Myocyte (in vitro differentiated cells): ENCODE results near the gene DUSP10. TPM values are rescaled to one million over a fixed set of nuclear protein-coding genes. Genes with fewer than 3 reads are reported as not detected.

Experiments
- DNase-seq: peaks from one replicate; pipeline ENCODE4 v3.0.0-alpha.2; 2012; ENCODE audit warnings: low read depth
- total RNA-seq: library from RNA; depleted of rRNA; stranded (reverse); fragments of >200 nt; gene quantifications from 2 replicates; pipeline ENCODE4 v1.2.3, GENCODE V29; 2014

DUSP10 gene
- total RNA-seq, 1 donor from 2014 or later = 21.9 TPM

- DNase-seq = peak; percentile 6
Observed at GRCh38 chr1:221715321-221716169, 26.3 kb downstream of the DUSP10 start.

GRCh38 chr1:221714227-221715152 is 27.4 kb downstream of the DUSP10 start:
- no peak for DNase-seq

DNA sequence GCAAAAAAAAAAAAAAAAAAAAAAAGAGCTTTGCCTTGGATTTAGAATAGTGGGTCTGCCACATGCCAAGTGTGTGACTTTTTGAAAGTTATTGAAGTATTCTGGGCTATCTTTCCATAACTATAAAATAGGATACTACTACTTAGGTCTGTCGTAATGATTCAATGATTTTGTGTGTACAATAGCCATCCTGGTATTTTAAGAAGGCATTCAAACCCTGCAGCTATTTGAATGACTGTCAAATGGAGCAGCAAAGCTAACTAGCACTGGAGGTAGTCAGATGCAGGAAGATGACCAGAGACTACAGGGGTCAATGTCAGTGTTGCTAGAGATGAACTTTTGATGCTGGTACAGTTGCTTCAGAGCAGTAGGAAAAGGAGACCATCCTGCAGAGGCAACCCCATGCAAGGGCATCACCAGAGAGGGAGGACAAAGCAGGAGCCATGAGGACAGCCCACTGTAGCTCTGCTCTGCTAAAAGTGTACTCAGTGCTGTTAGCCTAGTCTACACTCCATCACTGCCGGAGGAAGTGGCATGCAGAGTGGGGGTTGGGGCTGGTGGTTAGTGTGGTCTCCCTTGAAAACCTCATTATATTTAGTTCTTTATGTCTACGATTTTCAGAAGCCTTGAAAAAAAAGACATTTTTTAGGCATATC is 29.0 kb downstream of the DUSP10 start:
- DNase-seq = peak; percentile 34

- DNase-seq = peak; percentile 70
Observed at GRCh38 chr1:221712198-221712684, 29.6 kb downstream of the DUSP10 start.

- DNase-seq = no peak
Observed at GRCh38 chr1:221711656-221712055, 30.2 kb downstream of the DUSP10 start.

DNA sequence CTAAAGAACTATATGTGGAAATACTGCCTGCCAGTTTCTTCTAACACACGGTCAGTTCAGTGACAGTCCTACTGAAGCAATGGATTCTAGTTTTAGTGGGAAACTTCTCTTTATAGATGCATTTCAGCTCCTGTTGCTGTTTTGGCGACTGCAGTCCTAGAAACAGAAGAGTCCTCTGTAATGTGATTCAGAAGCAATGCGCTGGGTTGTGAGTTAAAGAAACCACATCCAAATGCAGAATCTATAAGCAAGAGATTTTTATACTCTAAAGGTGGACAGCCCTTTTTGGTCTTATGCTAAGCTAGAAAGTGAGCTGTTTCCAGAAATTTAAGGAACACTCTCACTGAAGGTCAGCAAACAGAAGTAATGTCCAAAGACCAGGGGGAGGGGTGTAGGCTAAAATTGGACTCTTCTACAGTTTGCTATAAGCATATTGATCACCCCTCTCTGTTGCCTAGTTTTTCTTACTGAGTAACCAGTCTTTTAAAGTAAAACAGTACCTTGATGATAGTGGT is 30.8 kb downstream of the DUSP10 start:
- DNase-seq = no peak

- DNase-seq = no peak
Observed at GRCh38 chr1:221709854-221710253, 32.0 kb downstream of the DUSP10 start.

GRCh38 chr1:221708987-221709386 is 32.9 kb downstream of the DUSP10 start:
- peak; percentile 98 for DNase-seq

GRCh38 chr1:221708076-221708571 is 33.8 kb downstream of the DUSP10 start:
- DNase-seq = peak; percentile 92

- DNase-seq = no peak
Observed at GRCh38 chr1:221706876-221707582, 34.9 kb downstream of the DUSP10 start.

- no peak for DNase-seq
Observed at GRCh38 chr1:221706191-221706590, 35.7 kb downstream of the DUSP10 start.

DNA sequence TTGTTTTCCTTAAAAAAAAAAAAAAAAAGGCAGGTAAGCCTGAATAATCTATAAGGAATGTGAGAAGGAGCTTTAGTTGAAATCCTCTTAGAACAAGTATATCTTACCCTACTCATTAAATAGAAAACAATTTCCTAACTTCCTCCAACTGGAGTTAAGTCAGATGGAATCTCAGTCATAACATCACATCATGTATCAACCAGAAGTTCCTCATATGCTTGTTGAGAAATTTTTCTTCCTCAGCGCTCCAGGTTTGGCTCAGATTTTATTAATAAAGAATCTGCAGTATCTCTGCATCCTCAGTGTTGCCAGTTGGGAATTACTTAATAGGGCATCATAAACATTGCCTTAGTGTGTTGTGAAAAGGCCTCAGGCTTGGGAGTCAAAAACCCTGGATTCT is 37.6 kb downstream of the DUSP10 start:
- no peak for DNase-seq

DNA sequence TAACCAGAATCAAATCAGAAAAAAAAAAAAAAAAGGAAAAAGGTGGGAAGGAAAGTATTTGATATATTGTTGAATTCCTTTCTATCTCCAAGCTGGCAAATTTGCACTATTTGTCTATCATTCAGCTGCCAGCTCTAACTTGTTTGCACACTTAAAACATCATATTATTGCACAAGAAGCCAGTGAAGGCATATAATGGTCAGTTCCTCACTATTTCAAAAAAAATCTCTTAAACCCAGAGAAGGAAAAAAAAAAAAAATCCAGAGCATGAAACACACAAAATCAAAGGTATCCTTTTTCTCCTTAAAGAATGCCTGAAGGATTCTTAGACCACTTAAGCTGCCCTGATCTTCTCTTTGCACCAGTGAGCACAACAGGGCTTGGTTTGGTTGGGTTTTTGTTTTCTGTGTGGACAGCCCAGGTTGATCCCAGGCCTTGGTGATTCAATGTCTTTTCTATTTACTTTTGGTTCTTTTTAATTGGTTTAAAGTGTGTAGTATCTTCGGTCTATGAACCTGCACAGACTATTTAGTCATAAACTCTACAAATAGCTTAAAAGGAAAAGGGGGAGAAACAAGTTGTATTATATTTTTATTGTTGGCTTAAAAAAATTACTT is 40.2 kb downstream of the DUSP10 start:
- DNase-seq = no peak

- no peak for DNase-seq
Observed at GRCh38 chr1:221700948-221701347, 40.9 kb downstream of the DUSP10 start.

GRCh38 chr1:221700536-221700935 is 41.4 kb downstream of the DUSP10 start:
- no peak for DNase-seq

DNA sequence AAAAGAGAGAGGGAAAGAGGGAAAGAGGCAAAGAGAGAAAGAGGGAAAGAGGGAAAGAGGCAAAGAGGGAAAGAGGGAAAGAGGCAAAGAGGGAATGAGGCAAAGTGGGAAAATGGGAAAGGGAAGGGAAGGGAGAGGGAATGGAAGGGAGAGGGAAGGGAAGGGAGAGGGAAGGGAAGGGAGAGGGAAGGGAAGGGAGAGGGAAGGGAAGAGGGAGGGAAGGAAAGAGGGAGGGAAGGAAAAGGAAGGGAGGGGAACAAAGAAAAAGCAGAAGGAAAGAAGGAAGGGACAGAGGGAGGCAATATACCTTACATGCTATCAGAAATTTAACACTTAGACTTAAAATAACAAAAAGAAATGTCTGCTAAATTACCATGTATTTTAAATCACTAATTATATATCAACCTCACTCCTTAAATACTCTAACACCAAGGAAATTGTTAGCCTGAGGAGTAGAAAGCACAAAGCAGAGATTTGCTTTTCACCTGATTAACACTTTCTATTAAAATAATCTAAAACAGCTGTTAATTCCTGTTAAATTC is 41.8 kb downstream of the DUSP10 start:
- DNase-seq = no peak

DNA sequence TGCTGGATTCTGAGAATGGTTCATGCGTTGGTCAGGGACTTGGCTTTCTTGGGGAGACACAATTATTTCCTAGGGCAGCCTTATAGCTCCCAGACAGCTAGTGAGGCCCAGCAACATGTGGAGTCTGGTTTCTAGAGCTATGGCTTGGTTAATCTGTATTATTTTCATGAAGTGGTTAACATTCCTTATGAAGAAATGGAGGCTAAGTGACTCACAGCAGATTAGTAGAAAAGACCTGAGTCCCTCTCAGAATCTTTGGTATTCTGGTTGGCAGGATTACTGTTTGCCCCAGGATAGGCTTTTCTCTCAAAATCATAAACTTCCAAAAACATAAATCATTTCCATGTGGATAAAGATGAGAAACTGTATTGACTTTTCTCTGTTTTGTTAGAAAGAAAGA is 42.3 kb downstream of the DUSP10 start:
- no peak for DNase-seq

DNA sequence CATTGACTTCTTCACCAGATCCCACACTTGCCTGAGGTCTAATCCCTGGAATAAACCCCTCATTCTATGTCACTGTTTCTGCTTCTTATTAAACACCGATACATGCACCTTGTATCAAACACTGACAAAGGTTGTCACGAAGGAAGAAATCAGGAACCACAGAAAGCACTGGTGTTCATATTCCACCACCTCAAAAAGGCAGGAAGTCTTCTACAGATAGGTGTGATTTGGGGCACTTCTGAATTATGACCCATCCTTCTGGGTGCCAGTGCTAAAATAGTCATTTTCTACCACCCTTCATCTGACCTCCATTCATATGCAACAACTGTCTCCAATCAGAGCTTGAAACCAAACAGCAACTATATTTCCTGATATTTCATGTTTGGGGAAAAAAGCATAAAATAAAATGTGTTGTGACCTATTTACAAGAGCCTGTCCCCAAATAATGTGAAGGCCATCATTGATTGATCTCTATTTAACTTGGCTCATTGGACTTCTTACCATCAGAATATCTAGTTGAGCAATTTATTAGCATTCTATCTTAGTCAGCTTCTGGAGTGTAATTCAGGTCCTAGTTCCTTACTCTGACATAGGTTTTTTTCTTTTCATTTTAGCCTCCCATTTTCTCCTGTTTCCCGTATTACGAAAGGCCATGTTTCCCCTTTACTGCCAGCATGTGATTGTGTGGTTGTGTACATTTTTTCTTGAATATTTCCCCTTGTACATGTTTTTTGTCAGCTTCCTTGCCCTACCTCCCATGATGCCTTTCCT is 43.1 kb downstream of the DUSP10 start:
- no peak for DNase-seq

DNA sequence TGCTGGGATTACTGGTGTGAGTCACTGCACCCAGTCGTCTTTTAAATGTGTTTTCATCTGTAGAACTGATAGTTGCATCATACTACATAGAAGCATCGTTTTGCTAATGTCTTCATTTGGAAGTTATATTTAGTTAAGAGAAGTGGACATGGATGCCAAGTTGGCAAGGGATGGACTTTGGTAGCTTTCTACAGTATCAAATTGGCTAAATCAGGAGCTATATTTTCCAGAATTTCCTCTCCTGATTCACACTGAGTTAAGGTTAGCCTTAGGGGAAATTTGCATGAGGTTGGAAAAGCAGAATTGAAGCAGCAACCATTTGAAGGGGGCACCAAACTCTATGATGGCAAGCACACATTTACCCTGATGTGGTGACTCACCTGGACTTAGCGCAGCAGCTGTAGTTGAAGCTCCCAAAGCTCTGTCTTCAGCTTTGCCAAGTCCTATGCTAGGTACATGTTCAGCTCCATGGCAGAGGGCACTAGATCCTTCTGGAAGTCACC is 43.9 kb downstream of the DUSP10 start:
- DNase-seq = no peak
